HG02840 (cell line): ENCODE results near the gene PADI2.

Source experiments
- ATAC-seq: cut with Tn5 transposase; IDR thresholded peaks from one replicate; pipeline ENCODE4 v1.9.1; 2021; ENCODE audit warnings: mild to moderate bottlenecking, moderate library complexity, moderate number of reproducible peaks; ENCODE audit not compliant: unreplicated experiment, low FRiP score

The PADI2 gene

DNA sequence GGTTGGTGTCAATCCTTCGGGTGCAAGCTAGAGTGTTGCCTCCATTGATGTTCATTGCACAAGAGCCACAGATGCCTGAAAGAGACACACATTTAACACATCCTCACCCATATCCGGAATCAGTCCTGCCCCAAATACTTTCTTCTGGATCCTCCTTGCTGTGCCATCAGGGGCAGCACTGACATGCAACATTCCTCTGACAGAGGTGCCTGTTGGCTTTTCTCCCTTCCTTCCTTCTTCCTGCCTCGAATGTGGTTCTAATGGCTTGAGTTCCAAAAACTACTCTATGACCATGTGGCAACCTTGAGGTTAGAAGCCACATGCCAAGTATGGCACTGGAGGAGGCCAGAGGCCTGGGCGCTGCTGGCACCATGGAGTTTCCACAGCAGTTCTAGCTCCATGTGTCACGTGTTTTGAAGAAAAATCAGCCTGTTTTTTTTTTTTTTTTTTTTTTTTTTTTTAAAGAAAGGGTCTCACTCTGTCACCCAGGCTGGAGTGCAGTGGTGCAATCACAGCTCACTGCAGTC is 90.5 kb downstream of the PADI2 start:
- ATAC-seq: no peak

GRCh38 chr1:17027900-17028299 is 91.4 kb downstream of the PADI2 start:
- no peak for ATAC-seq

GRCh38 chr1:17027403-17027802 is 91.8 kb downstream of the PADI2 start:
- no peak for ATAC-seq

DNA sequence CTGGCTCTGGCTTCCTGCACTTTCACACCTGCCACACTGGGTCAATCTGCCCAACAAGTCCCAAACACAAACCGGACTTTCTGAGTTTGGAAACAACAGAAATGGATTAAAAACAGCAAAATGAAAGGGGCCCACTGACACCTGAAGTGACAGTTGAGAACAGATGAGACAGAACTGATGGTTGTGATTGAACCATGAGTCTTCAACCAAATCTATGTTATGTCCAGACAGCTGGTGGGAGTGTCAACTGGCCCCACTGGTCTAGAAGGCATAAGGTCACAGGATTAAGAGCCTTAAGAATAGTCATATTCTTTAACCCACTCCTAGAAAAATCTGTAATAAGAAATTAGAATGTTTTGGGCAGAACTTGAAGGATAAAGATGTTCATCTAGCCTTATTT is 94.5 kb downstream of the PADI2 start:
- no peak for ATAC-seq

DNA sequence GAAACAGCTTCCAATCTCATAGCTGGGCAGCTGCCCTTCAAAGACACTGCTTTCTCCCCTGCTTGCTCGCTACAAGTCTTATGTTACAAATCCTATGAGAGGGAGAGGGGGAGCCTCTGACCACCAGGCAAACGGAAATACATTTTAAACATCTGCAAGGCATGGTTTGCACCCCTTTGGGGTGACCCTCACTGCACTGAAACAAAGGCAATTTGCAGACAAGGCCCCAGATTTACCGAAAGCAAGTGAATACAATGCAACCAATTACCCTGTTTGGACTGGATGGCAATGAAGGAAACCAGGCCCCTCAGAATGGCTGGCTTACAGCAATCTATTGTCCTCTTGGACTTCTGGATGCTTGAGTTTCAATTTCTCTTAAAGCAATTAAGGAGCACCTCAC is 95.7 kb downstream of the PADI2 start:
- ATAC-seq: no peak

GRCh38 chr1:17023102-17023501 is 96.1 kb downstream of the PADI2 start:
- no peak for ATAC-seq

DNA sequence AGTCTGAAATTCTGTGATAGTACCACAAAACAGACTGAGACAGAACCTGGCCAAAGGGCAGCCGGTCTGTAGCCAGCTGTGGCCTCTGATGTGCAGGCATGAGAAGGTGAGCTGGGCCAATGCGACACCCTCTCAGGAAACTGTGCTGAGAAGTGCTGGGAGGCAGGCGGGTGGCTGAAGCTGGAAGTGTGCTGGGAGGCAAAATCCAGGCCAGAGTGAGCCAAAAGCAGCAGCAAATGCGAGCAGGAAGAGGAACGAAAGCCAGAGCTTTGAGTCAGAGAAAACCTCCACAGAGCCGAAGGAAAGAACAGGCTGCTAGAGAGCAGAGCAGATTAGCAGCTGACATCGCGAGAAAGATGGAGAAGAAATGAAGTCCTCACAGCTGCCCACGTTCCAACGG is 97.4 kb downstream of the PADI2 start:
- no peak for ATAC-seq

GRCh38 chr1:17020502-17020901 is 98.7 kb downstream of the PADI2 start:
- no peak for ATAC-seq

DNA sequence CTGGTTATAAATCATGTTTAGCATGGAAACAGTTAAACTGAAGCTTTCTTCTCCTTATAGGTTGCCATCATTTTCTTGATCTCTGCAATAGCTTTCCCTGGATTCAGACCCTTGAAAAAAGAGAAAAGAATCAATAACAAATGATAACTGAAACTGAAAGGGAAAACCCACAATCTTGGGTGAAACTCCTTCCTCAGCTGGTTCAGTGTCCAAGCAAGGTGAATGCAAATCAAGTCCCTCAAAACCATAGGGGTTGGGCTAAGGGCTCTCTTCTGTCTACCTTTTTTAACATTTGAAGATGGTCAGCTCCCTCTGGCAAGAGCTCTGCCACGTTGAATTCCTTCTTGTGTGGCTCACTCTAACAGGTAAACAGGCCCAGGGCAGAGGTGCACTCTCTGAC is 100.4 kb downstream of the PADI2 start:
- no peak for ATAC-seq

DNA sequence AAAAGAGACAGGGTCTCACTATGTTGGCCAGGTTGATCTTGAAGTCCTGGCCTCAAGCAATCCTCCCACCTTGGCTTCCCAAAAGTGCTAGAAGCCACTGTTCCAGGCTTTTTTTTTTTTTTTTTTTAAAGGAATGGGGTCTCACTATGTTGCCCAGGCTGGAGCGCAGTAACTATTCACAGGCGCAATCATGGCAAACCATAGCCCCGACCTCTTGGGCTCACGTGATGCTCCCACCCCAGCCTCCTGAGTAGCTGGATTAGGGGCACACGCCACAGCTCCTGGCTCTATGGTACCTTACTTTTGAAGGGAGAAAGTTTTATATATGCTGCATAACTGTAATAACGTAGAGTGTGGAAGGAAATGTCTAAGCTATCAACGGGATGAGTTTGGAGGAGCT is 101.8 kb downstream of the PADI2 start:
- no peak for ATAC-seq
